ENCODE data around the gene CISD1. TPM values are rescaled to one million over a fixed set of nuclear protein-coding genes. Genes with fewer than 3 reads are reported as not detected.
A peak's percentile ranks its signal among the peaks of the same experiment; 100 is the strongest.

Gene CISD1
- total and polyA plus RNA-seq, 10 of the 15 experiments (the other 5 are each of a cell fraction or from before 2014, with no cell fraction given): 23.0 to 162 (median 58.5) TPM

DNA sequence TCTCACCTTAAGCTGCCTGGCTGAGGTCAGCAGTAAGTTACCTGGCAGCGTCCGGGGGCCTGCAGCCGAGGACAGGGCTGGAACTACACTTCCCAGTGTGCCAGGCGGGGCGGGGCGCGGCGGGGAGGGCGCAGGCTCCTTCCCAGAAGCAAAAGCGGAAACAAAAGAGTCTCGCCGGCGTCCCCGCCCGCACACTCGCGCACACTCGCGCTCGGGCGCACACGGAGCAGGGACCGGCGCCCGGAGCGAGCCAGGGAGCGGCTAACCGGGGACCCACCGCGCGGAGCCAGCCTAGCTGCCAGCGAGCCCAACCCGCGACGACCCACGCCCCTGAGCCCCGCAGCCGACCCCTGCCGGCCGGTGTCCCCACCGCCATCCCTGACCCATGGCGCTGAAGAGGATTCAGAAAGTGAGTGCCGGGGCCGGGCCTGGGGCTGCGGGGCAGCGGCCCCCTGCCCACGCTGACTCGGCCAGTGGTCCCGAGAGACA lies 65.9 kb downstream of the CISD1 start, which contains the start of gene UBE2D1 (continued):
- TF ChIP-seq BMI1 (IDR thresholded peaks at IDR 0.05; ENCODE audit: borderline replicate concordance) (no peak), YBX1 (IDR thresholded peaks at IDR 0.05) (no peak), TCF12 (IDR thresholded peaks at IDR 0.05; ENCODE audit: low read depth, low read length) (peak; percentile 64; the same call in 1 of the 2 replicates), SREBF1 (IDR thresholded peaks at IDR 0.05; ENCODE audit: low read length) (no peak), TCF3 (IDR thresholded peaks at IDR 0.05; ENCODE audit: borderline replicate concordance, insufficient read depth, low read depth, low read length) (0 out of 2 replicates have a peak, but pooled peaks have one; percentile 42), TCF7 (IDR thresholded peaks at IDR 0.05; ENCODE audit: borderline replicate concordance) (no peak), MXI1 (IDR thresholded peaks at IDR 0.05; ENCODE audit: low read depth, low read length) (peak; percentile 72), SPI1 (IDR thresholded peaks at IDR 0.05; ENCODE audit: borderline replicate concordance, insufficient read depth, low read depth, low read length) (no peak), SMARCA5 (IDR thresholded peaks at IDR 0.05) (peak; percentile 62; the same call in 1 of the 2 replicates), CEBPB (IDR thresholded peaks at IDR 0.05; ENCODE audit: borderline replicate concordance in 1 of 2, low read depth in 2 of 2, low read length in 2 of 2) (no peak), NRF1 (conservative IDR thresholded peaks at IDR 0.05; ENCODE audit: low read depth, low read length) (no peak), IKZF1 (conservative IDR thresholded peaks at IDR 0.05) (peak; percentile 88), EZH2 (IDR thresholded peaks at IDR 0.05; ENCODE audit: borderline replicate concordance, control insufficient read depth, low read depth, low read length) (no peak), POLR2AphosphoS2 (IDR thresholded peaks at IDR 0.05; ENCODE audit: low read depth, low read length) (peak; percentile 54; the same call in 1 of the 2 replicates), HDGF (IDR thresholded peaks at IDR 0.05) (no peak), JUNB (IDR thresholded peaks at IDR 0.05) (no peak), SMAD1 (IDR thresholded peaks at IDR 0.05; ENCODE audit: low read depth, partially characterized antibody) (no peak)
- TF ChIP-seq, protein P1, sequence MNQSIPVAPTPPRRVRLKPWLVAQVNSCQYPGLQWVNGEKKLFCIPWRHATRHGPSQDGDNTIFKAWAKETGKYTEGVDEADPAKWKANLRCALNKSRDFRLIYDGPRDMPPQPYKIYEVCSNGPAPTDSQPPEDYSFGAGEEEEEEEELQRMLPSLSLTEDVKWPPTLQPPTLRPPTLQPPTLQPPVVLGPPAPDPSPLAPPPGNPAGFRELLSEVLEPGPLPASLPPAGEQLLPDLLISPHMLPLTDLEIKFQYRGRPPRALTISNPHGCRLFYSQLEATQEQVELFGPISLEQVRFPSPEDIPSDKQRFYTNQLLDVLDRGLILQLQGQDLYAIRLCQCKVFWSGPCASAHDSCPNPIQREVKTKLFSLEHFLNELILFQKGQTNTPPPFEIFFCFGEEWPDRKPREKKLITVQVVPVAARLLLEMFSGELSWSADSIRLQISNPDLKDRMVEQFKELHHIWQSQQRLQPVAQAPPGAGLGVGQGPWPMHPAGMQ (IDR thresholded peaks at IDR 0.05; ENCODE audit: borderline replicate concordance): no peak
- TF ChIP-seq, protein P2, sequence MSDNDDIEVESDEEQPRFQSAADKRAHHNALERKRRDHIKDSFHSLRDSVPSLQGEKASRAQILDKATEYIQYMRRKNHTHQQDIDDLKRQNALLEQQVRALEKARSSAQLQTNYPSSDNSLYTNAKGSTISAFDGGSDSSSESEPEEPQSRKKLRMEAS (IDR thresholded peaks at IDR 0.05; ENCODE audit: low read depth, low read length): no peak
- TF ChIP-seq, protein P3, sequence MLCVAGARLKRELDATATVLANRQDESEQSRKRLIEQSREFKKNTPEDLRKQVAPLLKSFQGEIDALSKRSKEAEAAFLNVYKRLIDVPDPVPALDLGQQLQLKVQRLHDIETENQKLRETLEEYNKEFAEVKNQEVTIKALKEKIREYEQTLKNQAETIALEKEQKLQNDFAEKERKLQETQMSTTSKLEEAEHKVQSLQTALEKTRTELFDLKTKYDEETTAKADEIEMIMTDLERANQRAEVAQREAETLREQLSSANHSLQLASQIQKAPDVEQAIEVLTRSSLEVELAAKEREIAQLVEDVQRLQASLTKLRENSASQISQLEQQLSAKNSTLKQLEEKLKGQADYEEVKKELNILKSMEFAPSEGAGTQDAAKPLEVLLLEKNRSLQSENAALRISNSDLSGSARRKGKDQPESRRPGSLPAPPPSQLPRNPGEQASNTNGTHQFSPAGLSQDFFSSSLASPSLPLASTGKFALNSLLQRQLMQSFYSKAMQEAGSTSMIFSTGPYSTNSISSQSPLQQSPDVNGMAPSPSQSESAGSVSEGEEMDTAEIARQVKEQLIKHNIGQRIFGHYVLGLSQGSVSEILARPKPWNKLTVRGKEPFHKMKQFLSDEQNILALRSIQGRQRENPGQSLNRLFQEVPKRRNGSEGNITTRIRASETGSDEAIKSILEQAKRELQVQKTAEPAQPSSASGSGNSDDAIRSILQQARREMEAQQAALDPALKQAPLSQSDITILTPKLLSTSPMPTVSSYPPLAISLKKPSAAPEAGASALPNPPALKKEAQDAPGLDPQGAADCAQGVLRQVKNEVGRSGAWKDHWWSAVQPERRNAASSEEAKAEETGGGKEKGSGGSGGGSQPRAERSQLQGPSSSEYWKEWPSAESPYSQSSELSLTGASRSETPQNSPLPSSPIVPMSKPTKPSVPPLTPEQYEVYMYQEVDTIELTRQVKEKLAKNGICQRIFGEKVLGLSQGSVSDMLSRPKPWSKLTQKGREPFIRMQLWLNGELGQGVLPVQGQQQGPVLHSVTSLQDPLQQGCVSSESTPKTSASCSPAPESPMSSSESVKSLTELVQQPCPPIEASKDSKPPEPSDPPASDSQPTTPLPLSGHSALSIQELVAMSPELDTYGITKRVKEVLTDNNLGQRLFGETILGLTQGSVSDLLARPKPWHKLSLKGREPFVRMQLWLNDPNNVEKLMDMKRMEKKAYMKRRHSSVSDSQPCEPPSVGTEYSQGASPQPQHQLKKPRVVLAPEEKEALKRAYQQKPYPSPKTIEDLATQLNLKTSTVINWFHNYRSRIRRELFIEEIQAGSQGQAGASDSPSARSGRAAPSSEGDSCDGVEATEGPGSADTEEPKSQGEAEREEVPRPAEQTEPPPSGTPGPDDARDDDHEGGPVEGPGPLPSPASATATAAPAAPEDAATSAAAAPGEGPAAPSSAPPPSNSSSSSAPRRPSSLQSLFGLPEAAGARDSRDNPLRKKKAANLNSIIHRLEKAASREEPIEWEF (IDR thresholded peaks at IDR 0.05; ENCODE audit: insufficient replicate concordance, low read depth, low read length): no peak
- TF ChIP-seq, protein P4, sequence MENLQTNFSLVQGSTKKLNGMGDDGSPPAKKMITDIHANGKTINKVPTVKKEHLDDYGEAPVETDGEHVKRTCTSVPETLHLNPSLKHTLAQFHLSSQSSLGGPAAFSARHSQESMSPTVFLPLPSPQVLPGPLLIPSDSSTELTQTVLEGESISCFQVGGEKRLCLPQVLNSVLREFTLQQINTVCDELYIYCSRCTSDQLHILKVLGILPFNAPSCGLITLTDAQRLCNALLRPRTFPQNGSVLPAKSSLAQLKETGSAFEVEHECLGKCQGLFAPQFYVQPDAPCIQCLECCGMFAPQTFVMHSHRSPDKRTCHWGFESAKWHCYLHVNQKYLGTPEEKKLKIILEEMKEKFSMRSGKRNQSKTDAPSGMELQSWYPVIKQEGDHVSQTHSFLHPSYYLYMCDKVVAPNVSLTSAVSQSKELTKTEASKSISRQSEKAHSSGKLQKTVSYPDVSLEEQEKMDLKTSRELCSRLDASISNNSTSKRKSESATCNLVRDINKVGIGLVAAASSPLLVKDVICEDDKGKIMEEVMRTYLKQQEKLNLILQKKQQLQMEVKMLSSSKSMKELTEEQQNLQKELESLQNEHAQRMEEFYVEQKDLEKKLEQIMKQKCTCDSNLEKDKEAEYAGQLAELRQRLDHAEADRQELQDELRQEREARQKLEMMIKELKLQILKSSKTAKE (IDR thresholded peaks at IDR 0.05; ENCODE audit: low read depth, poor library complexity, severe bottlenecking): no peak

Data from GM12878 (cell line).